Measurements from ENCODE around the gene SLC2A5.

SLC2A5 gene

DNA sequence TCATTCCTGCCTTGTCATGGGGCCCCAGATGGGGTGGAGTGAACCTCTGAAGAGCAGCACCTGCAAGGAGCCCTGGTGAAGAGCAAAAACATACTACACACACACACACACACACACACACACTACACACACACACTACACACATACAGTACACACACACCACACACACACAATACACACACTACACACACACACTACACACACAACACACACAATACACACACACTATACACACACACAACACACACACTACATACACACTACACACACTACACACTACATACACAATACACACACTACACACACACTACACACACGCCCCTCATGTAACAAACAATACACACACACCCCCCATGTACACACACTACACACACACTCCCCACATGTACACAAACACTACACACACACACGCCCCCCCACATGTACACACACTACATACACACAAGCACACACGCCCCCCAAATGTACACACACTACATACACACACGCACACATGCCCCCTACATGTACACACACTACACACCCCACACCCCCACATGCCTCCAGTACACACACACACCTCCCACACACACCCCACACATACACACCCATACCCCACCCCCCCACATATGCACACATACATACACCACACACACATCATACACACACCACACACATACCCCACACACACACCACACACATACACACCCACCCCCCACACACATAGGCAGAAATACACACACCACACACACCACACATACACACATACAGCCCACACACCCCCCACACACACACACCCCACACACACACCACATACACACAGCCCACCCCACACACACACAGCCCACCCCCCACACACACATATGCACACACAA lies 9.3 kb downstream of the SLC2A5 start:
- no peak for DNase-seq

DNA sequence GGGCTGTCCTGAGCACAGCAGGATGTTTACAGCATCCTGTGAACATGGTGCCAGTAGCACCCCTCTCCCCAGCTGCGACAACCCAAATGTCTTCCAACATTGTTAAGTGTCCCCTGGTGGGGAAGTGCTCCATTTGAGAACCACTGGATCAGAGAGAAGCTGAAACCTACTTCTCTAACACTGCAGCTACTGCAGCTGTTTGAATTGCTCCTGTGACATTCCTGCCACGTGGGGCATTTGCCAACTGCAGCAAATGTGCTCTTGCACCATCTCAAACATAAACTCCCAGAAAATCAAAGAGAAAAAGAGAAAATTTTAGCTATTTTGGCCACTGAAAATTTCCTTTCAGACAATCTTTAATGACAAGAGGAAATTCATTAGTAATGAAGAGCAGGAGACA lies 11.0 kb downstream of the SLC2A5 start:
- DNase-seq, result no peak

DNA sequence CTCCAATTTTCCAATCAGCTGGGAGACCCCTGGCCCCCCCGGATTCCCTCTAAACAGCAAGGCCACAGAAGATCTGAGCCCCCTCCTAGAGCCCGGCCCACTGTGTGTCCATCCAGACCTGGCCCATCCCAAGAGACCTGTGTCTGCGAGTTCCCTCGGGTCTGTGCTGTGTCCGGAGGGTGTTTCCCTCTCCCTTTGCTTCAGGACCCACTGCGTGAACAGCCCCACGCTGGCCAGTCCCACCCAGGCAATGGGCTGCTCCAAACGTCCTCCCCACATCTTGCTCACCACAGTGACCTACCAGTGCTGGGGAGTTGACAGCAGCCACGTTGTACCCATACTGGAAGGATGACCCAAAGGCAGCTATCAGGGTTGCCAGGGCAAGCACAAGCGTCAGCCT lies 11.6 kb downstream of the SLC2A5 start:
- DNase-seq, result no peak

GRCh38 chr1:9052272-9053049 lies 17.0 kb downstream of the SLC2A5 start:
- DNase-seq, result no peak

- no peak for DNase-seq
These were observed 18.1 kb downstream of the SLC2A5 start for GRCh38 chr1:9051379-9051778.

GRCh38 chr1:9050803-9051202 lies 18.6 kb downstream of the SLC2A5 start:
- DNase-seq, result no peak

GRCh38 chr1:9048551-9048950 lies 20.9 kb downstream of the SLC2A5 start:
- DNase-seq, result no peak

DNA sequence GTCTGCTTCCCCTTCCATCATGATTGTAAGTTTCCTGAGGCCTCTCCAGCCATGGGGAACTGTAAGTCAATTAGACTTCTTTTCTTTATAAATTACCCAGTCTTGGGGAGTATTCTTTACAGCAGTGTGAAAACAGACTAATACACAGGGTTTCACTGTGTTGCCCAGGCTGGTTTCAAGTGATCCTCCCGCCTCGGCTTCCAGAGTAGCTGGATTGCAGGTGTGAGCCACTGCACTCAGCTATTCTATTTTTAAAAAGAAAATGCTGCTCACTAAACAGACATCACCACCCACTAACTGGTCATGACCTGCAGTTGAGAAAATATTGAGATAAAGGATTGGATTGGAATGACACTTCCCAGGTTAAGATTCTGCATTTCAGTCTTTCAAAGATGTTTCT lies 22.4 kb downstream of the SLC2A5 start:
- DNase-seq, result no peak

DNA sequence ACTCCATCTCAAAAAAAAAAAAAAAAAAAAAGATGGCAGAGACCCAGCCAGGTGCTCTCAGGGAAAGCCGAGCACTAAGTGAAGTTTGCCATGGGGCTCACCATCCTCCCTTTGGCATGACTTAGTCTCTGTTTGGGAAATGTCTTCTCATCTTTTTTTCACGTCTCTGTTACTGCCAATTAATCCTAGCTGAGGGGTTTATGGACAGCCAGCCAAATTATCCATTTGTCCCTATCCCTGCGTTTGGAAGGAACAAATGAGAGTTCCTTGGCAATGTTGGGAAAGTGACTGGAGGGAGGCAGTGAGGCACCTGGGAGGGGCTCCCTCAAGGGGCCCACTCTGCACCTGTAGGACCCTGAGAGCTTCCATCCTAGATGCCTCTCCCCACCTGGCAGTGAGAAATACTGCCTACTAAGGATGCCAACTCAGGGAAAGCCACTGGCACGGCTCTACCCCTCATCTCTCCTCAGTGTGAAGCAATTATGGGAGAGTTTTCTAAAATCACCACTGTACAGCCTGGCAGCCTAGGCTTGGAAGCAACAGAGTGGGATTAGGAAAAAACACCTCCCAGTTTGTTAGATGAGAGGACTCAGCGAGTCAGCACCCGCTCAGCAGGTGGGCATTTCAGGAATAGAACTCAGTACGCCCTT lies 23.4 kb downstream of the SLC2A5 start:
- no peak for DNase-seq

DNA sequence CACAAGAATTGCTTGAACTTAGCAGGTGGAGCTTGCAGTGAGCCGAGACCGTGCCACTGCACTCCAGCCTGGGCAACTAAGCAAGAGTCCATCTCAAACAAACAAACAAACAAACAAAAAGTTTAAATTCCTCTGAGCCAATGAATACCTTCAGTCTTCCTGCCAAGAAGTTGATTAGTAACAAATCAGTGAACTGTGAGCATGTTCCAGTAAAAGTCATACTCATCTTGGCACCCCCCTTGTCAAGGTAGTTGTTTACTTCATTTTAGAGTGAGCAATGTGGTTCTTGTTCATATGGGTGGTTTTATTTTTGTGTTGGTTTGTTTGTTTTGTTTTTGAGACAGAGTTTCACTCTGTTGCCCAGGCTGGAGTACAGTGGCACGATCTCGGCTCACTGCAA lies 25.2 kb downstream of the SLC2A5 start:
- DNase-seq, result no peak

DNA sequence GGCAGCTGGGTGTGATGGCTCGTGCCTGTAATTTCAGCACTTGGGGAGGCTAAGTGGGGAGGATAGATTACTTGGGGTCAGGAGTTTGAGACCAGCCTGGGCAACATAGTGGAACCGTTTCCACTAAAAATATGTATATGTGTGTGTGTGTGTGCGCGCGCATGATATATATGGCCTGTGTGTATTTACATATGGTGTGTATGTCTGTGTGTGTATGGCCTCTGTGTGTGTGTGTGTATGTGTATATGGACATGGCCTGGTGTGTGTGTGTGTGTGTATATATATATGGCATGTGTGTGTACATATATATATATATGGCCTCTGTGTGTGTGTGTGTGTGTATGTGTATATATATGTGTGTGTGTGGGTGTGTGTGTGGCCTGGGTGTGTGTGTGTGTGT lies 27.2 kb downstream of the SLC2A5 start:
- no peak for DNase-seq

DNA sequence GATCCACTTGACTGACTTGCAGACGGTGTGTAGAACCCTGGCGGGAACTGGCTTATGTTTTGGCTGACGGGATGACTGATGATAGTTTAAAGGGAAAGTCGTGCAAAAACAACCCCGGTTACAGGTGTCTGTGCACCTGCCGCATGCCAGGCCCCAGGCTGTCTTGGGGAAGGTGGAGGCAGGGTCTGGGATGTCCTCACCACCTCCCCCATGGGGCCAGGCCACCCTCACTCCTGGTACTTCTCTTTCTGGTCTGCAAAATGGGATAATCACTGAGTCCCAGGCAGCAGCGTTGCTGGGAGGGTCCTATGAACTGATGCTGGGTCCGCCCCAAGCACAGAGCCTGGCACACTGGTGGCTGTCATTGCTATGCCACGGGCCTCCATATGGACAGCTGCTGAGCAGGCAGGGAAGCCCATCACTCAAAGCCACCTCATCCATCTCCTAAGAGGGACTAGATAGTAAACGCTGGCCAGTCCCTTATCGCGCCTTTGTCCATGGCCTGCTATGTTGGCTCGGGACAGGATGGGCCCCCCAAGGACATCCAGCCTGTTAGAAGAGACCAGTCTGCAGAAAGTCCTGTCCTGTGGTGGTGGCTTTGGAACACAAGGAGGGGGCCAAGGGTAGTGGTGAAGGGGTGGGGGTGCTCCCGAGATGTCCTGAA lies 28.2 kb downstream of the SLC2A5 start:
- no peak for DNase-seq

- no peak for DNase-seq
These were observed 28.8 kb downstream of the SLC2A5 start for GRCh38 chr1:9040659-9041030.

DNA sequence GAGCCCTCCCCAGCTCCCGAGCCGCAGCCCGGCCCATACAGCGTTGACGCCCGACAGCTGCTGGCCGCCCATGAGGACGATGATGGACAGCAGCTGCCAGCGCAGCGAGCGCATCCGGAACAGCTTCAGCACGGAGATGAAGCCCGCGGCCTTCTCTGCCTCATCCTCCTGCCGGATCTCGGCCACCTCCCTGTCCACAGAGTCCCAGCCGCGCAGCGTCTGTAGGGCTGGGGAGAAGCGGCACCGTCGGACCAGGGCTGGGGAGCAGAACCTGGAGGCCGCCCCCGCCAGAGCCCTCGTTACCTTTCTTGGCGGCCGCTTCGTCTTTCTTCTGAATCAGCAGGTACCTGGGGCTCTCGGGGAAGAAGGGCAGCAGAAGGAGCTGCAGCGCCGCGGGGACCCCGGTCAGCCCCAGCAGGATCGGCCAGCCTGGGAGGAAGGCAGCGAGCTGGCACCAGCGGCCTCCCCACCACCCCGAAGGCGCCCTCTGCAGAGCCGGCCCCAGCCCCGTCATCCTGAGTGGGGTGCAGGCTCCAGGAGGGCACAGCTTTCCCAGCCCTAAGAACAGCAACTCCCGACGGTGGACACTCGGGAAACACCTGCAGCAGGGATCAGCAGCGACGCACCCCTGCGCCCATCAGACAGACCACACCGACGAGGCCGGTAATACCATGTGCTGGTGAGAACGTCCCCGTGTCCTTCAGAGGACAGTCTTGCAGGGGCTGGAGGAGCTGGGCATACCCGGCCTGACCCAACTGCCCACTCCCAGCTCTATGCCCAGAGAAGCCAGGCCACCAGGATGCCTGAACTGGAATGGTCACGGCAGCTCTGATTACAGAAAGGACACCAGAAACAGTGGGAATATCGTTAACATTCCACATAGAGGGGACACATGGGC lies 29.4 kb downstream of the SLC2A5 start:
- DNase-seq, result no peak

- DNase-seq, result no peak
These were observed 30.3 kb downstream of the SLC2A5 start for GRCh38 chr1:9038881-9039760.

DNA sequence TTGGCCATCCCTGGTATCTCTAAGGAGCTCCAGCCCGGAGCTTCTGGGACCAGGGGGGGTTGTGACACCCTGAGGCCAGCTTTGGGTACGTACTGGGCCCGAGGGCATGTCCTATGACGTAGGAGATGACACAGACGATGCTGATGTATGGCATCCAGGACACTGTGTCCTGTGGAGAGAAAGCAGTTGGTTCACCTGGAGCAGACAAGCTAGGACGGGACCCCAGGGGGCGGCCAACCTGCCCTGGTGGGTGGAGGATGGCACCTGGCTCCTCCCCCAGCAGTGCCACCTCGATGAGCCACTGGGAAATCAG lies 31.1 kb downstream of the SLC2A5 start:
- no peak for DNase-seq

DNA sequence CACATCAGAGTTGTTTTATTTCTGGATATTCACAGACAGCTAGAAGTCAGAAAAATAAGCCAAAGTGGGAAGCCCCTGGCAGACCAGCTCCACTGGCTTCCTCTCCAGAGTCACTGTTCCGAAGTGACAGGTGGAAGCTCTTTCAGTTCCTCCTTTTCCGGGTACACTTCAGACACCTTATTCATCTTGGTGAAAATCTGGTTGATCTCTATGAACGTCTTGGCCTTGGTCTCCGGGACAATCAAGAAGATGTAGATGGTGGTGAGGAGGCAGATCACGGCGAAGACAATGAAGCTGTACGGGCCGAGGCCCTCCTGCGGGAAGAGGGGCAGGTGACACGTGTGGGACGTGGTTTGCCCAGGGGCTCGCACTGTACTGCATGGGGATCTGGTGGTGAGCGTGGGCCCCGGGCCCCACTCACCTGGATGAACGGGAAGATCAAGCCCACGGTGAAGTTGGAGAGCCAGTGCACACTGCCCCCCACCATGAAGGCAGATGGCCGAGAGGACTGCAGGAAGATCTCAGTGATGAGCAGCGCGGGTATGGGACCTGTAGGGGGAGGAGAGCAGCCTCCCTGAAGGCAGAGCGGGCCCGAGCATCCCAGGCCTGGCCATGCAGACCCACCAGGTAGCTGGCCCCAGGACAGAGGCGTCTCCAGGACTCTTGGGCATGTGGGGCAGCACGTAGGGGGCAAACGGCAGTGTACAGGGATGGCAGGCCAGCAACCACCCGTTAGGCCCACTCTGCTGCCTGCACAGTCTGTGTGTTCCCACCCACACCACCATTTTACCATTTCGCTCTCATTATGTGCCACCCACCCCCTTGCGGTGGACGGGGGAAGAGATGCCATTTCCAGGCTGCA lies 31.7 kb downstream of the SLC2A5 start:
- no peak for DNase-seq

DNA sequence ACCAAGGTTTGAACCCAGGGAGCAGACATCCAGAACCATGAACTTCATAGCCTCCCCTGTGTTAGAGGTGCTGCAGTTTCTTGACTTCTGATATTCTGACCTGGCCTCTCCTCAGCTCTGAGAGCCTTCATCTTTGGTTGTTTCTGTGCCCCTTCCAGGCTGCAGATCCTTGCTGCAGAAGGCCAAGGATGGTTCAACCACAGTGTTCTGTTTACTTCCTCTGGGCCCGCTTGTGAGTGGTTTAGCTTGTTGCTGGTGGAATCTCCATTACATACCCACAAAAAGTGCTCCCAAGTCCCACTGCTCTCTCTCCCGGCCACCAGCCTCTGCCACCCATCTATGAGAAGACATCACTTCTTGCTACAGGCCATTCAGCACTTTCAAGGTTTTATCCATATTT lies 34.2 kb downstream of the SLC2A5 start:
- DNase-seq, result no peak

DNA sequence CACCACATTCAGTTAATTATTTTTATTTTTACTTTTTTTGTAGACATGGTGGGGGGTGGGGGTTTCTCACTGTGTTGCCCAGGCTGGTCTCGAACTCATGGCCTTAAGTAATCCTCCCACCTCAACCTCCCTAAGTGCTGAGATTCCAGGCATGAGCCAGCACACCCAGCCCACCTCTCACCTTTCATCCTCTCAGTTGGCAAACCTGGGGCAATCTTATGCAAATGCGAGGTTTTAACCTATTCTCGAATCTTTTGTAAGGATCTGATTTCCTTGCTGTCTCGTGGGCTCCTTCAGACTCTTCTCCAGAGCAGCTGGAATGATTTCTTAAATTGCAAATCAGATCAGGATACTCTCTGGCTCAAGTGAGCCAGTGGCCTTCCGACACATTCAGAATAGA lies 36.1 kb downstream of the SLC2A5 start:
- DNase-seq, result no peak

DNA sequence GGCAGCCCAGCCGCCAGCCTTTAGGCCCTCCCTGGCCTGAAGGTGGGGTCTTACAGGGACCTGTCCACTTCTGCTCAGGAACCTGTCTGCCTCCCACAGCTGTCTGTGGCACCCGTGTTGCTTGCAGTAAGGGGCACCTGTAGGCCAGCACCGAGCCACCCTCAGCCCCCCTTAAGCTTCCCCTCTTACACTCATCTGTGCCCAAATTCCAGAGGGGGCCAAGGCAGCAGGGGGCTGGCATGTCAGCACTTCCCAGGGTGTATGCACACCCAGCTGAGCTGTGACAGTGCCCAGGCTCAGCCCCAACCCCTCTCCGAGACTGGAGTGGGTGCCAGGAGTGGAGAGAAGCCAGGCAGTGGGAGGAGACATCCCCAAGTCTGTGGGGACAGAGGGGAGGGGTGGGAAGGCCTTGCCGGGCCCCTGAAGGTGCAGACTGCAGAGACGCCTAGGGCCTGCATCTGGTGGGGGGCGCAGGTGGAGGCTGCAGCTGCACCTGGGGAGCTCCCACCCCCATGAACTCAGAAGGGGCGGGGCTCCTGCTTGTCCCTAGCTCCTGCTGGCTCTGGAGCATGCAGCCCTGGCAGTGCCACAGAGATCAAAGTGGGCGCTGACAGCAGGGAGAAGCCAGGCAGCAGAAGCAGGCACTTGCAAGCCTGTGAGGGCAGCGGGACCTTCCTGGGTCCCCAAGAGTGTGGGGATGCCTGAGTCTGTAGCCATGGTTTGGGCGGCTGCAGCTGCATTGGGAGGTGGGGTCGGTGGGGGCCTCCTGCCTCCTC lies 37.8 kb downstream of the SLC2A5 start:
- DNase-seq, result no peak

Measured in suppressor macrophage treated with lipopolysaccharide for 4 hours (primary cell).